ENCODE results near the gene CTTNBP2. TPM values are rescaled to one million over a fixed set of nuclear protein-coding genes. Genes with fewer than 3 reads are reported as not detected.

Gene CTTNBP2
- total RNA-seq, 1 experiment from 2014 or later: 17.6 TPM

DNA sequence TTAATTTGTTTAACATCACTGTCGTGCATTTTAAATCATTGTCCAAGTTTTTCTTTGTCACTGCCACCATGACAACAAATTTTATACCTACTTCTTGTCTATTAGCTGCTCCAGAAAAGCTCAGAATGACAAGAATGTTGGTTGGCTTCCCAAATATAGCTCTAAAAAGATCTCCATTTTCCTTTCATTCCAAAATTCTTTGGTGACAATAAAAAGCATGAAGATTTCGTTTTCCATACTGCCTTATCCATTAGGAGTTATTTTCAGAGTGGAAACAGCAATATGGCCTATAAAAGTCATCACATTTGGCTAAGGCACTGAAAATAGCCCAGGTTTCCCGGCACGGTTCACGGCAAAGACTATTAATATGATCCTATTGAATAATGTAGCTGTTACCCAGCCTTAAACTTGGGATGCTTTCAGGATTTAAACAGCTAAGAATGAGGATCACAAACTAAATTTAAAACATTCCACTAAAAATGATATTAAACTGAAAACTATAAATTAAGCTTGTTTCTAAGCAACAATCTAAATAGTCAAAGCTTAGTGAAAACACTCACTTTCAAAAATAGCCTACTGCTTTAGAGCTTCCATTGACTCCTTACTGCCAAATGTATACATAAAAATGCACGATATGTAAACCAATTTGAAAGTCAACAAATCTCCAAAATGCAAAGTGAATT, 2.7 kb downstream of the CTTNBP2 start:
- no peak overlapping the region for H3K27ac Mint-ChIP-seq
- H3K9me3 ChIP-seq (ENCODE audit: control insufficient read depth, low read depth, low read length): no peaks in the 10 kb centered on the region
- H3K4me3 Mint-ChIP-seq: peak overlapping the region in 1 of 2 experiments; percentile 91; a peak in 2 of 5 replicates
- no peak overlapping the region for H4K91ac ChIP-seq (ENCODE audit: insufficient read length, low read depth, low read length)
- H3K27me3 Mint-ChIP-seq (ENCODE audit: low read depth): peaks cover 9% of the 10 kb centered on the region
- H4K5ac ChIP-seq (ENCODE audit: insufficient read length, low read depth, low read length): no peak overlapping the region
- no peak overlapping the region for H3K4ac ChIP-seq (ENCODE audit: low read depth, low read length)
- H3K56ac ChIP-seq (ENCODE audit: insufficient read length, low read depth, low read length): no peak overlapping the region
- H3K23ac ChIP-seq (ENCODE audit: insufficient read length, low read depth, low read length): no peak overlapping the region
- WGBS (ENCODE audit: extremely low coverage, insufficient read length, low lambda C conversion rate): no CpG with 5 or more reads among the region's 6 CpGs
- H3K27me3 ChIP-seq (ENCODE audit: insufficient read depth, low read length): no peaks in the 10 kb centered on the region
- no peaks in the 10 kb centered on the region; a peak in 1 of 5 replicates for H3K9me3 Mint-ChIP-seq
- no peaks in the 10 kb centered on the region; a peak in 2 of 7 replicates for H3K36me3 Mint-ChIP-seq (ENCODE audit: insufficient read depth in 1 of 3, low read depth in 3 of 3)
- no peak overlapping the region for H3K9ac ChIP-seq (ENCODE audit: extremely low read depth, insufficient read length, low read length)
- H2BK15ac ChIP-seq (ENCODE audit: low read depth, low read length): no peak overlapping the region
- no peak overlapping the region for H2AFZ ChIP-seq (ENCODE audit: low read length)
- H2BK5ac ChIP-seq (ENCODE audit: insufficient read length, low read length): no peak overlapping the region
- no peak overlapping the region for H3K27ac ChIP-seq (ENCODE audit: insufficient read length, low read depth, low read length)
- no peak overlapping the region for H4K8ac ChIP-seq (replicated peaks; ENCODE audit: insufficient read length, low read depth, low read length)
- no peak overlapping the region for H2BK12ac ChIP-seq (ENCODE audit: insufficient read length, low read depth, low read length)
- H4K20me1 ChIP-seq (ENCODE audit: control insufficient read depth, insufficient read depth, insufficient read length): no peaks in the 10 kb centered on the region
- no peak for TF ChIP-seq CTCF (conservative IDR thresholded peaks at IDR 0.05)
- H2AK5ac ChIP-seq (ENCODE audit: insufficient read length, low read length): no peak overlapping the region
- H2BK120ac ChIP-seq (ENCODE audit: low read depth, low read length, poor library complexity, severe bottlenecking): no peak overlapping the region
- peaks cover 30% of the 10 kb centered on the region; the same call in 1 of the 2 replicates for H3K79me2 ChIP-seq (ENCODE audit: insufficient read depth, low read length)
- no peak overlapping the region for H3K18ac ChIP-seq (ENCODE audit: insufficient read length, low read depth, low read length)
- no peak overlapping the region for H2BK20ac ChIP-seq (ENCODE audit: low read depth, low read length, poor library complexity, severe bottlenecking)
- H3T11ph ChIP-seq (ENCODE audit: low read length): no peak overlapping the region
- no peaks in the 10 kb centered on the region for H3K79me1 ChIP-seq (ENCODE audit: insufficient read depth, low read depth, low read length, poor library complexity, severe bottlenecking)
- peaks cover 7% of the 10 kb centered on the region for H3K23me2 ChIP-seq (ENCODE audit: insufficient read length, low read depth, low read length, poor library complexity, severe bottlenecking)
- no peak for DNase-seq
- H3K14ac ChIP-seq (ENCODE audit: insufficient read depth, low read length): no peak overlapping the region
- H3K4me1 ChIP-seq (ENCODE audit: insufficient read depth, low read length): peaks cover 2% of the 10 kb centered on the region
- peak overlapping the region; percentile 86 for H3K4me2 ChIP-seq (ENCODE audit: insufficient read depth, insufficient read length, low read length)
- peaks cover 60 to 78% of the 10 kb centered on the region in 2 experiments for H3K4me1 Mint-ChIP-seq
